AG20443 (cell line): ENCODE results near the gene ASAP2.

Experiments used
- DNase-seq: peaks from one replicate; pipeline ENCODE4 v3.0.0; 2012; ENCODE audit warnings: low spot score, mixed read lengths

Gene ASAP2

DNA sequence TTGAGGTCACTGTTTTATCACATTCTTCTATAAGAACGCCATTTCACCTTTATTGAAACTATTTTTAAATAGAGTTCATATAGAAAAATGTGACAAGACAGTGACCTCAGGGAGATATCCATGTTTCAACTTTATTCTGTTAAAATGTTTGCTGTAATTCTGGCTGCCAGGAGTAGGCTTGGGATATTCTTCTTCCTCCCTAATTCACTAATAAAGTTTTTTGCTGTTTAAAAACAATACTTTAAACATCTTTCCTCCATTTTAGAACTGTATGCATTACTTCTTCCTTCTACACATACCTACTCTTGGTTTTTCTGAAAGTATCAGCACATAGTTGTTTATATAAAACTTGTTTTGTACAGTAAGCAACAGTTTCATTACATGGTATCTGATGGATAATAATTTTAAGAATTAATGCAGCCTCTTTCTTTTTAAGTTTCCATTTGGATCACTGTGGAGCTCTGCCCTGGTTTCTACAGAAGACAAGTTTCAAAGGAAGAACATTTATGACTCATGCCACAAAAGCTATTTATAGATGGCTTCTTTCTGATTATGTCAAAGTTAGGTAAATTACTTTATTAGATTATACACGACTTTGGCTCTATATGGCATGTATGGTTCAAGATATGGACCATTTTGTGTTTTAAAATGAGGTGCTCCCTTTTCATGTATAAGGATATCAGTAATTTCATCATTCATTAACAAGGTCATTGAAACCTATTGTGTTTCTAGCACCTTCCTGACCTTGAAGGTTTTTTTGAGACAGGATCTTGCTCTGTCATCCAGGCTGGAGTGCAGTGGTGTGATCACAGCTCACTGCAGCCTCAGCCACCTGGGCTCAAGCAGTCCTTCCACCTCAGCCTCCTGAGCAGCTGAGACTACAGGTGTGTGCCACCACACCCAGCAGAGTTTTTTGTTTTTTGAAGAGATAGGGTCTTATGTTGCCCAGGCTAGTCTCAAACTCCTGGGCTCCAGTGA, 224.0 kb downstream of the ASAP2 start:
- DNase-seq: no peak

DNA sequence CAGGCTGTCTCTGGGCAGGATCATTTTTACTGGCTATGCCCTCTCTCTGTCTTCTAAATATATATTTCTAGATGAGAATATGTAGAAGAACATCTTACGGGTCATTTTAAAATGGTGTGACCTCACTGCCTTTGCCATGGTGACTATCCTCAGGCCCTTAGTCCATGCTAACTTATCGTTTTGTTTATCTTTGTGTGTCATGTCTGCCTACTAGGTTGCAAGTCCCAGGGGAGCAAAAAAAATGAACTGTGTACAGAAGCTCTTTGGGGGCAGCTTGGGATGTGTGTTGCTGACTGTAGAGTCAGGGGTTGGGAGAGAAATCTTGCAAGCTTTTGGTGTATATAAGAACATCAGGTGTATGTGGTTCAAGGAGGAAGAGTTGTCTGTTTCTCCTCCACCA, 227.9 kb downstream of the ASAP2 start:
- DNase-seq: no peak

DNA sequence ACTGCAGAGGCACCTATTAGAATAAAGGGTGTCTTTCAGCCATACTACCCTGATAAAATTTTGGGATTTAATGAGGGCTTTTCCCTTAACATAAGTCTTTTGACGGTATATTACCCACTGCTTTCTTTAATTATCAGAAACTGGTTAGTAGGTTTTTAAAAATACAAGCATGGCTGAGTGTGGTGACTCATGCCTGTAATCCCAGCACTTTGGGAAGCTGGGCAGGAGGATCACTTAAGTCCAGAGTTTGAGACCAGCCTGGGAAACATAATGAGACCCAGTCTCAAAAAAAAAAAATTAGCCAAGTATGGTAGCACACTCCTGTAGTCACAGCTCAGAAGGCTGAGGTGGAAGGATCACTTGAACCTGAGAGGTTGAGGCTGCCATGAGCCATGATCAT, 232.9 kb downstream of the ASAP2 start:
- no peak for DNase-seq

DNA sequence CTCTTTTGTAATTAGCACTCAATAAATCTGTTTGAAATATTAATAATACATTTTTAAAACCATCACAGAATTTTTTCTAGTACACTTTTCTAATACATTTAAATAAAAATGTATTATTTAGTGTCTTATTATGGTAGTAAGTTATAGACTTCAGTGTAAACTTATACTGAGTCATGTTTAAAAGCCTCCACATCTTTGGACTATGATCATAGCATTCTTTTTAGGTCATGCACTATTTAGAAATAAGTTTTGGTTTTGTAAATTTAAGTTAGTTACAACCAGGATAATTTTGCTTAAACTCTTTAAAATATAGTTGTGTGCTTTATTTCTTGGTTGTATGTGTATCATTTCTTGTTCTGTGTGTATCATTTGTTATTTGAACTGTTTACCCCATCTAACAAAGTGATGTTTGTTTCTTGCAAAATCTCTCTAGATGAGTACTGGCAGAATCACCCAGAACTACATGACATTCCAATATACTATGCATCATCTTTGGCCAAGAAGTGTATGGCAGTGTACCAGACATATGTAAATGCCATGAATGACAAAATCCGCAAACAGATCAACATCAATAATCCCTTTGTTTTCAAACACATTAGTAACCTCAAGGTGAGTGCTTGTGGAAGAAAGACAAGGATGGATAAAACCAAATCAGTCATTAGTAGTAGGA, 233.6 kb downstream of the ASAP2 start:
- peak; percentile 24 for DNase-seq

DNA sequence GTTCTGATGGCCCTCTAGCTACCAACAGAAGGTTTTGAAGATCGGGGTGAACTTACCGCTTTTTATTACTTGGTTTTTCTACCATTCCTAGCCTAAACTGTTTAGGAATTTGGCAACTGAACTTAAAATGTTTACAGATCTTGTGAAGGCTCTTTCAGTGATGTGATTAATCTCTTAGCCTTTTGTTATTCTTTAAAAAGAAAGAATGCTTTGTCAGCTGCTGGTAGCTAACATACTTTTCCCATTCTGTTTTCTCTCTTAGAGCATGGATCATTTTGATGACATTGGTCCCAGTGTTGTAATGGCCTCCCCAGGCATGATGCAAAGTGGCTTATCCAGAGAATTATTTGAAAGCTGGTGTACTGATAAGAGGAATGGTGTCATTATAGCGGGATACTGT, 234.9 kb downstream of the ASAP2 start:
- no peak for DNase-seq

DNA sequence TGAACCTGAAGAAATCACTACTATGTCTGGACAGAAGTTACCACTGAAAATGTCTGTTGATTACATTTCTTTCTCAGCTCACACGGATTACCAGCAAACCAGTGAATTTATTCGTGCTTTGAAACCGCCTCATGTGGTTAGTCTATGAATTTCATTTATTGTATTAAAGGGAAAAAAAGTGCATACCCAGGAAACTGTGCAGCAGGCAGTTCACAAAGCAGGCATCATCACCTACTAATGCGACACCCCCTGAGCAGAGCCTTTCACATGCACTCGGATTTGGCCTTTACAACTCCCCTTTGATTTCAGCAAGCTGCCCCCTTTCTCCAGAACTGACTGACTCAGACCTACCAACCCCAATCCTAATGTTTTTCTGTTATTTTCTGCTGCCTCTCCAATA, 236.9 kb downstream of the ASAP2 start:
- no peak for DNase-seq

DNA sequence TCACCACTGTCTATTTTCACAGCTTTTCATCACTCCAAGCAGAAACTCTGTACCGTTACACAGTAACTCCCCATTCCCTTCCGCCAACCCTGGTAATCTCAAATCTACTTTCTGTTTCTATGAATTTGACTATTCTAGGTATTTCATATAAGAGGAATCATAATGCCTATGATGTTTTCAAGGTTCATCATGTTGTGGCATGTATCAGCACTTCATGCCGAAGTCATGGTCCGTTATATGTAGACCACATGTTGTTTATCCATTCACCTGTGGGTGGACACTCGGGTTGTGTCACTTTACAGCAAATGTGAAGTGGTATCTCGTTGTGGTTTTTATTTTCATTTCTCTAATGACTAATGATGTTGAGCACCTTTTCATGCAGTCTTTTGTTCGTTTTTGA, 238.5 kb downstream of the ASAP2 start:
- DNase-seq: no peak

DNA sequence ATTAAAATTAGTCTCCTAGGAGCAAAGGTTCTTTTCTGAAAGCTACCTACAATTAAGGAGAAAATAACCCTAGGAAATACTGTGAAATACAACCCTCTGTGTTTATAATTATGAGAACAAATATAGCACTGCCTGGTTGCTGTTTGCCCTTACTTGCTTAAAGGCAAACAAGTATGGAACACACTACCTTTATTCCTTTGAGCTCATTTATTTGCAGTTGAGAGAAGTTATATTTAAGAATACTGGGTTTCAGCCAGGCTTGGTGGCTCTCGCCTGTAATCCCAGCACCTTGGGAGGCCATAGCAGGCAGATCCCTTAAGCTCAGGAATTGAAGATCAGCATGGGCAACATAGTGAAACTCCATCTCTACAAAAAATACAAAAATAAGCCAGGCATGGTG, 244.6 kb downstream of the ASAP2 start:
- no peak for DNase-seq
